ENCODE data around the gene ORC1.

DNA sequence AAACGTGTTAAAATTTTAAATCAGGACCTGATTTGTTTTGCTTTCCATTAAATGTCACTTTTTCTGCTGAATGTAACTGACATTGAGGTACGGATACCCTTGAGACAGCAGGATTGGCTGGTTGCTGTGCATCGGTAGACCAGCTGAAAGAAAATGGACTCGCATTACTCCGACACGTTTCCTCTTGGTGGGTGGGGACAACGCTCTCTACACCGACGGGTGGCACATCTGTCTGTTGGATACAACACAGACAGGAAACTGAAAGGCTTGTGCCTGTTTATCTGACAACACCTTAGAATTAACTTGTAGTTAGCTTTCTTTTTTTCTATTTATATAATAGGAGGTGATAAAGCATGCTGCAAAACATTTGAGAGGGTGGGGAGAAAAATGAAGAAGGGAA, 19.5 kb upstream of the ORC1 start:
- TF ChIP-seq CTCF (IDR thresholded peaks at IDR 0.05) (no peak), REST (IDR thresholded peaks at IDR 0.05; ENCODE audit: insufficient read depth in 1 of 2, low read depth in 2 of 2, low read length in 1 of 2) (no peak)

Measured in Panc1 (cell line).